HL-60 (cell line): ENCODE results near the gene FTSJ1.

Experiments
- CTCF ChIP-seq: IDR thresholded peaks from one replicate; pipeline ENCODE4 v1.5.1; 2011; ENCODE audit warnings: low read length, control low read depth, inconsistent platforms; ENCODE audit not compliant: insufficient read depth
- POLR2AphosphoS5 ChIP-seq: IDR thresholded peaks from 2 replicates; pipeline ENCODE4 v1.6.1; 2012; ENCODE audit warnings: low read depth

- TF ChIP-seq CTCF (no peak), POLR2AphosphoS5 (no peak)
These were observed 12.0 kb downstream of the FTSJ1 start for GRCh38 chrX:48488034-48488433.
